GM19328 (cell line): ENCODE results near the gene MAP3K20.
"Not testable (repeated sequence)": the region's sequence is repeated elsewhere in the genome, so short reads cannot be mapped to it uniquely, and the experiment has no call there.

Experiments used
- ATAC-seq: cut with Tn5 transposase; IDR thresholded peaks from one replicate; pipeline ENCODE4 v1.9.1; 2021; ENCODE audit warnings: mild to moderate bottlenecking, moderate library complexity; ENCODE audit not compliant: unreplicated experiment

The MAP3K20 gene

DNA sequence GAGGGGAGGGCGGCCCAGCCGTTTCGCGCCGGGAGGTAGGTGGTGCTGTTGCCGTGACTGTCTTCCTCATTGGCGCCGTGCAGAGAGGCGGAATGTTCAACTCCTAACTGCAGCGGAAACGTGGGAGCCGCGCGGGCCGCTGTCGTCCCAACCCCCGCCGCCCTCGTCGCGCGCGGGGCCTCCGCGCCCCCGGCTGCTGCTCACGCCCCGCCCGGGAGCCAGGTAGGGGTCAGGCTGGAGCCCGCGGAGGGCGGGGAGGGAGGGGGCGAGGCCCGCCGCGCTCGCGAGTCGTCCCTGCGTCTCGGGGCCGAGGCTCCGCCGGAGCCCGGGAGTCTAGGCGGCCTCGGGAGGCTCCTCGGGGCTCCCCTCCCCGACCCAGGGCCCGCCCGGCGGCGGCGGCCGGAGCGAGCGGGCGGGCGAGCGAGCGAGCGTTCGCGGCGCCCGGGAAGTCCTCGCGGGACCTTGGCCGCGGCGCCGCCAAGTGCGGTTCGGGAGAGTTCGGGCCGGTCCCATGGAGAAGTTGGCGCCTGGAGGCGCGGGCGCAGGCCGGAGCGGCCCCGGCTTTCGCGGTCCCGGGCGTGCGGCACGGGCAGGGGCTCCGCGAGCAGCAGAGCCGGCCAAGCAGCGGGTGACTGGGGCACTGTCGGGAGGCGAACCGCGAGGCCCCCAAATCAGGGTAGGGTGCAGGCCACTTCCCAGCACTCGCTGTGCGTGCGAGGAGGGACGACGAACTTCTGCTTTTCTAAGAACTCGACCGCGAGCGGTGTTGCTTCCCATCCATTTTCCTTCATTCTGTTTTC, at the start of gene MAP3K20:
Gene MAP3K20 (plus strand): TSS at position 66 of the 800 bp plus-strand sequence. CDS start 15,186 bp downstream, outside the sequence.
- peak; percentile 52 for ATAC-seq

DNA sequence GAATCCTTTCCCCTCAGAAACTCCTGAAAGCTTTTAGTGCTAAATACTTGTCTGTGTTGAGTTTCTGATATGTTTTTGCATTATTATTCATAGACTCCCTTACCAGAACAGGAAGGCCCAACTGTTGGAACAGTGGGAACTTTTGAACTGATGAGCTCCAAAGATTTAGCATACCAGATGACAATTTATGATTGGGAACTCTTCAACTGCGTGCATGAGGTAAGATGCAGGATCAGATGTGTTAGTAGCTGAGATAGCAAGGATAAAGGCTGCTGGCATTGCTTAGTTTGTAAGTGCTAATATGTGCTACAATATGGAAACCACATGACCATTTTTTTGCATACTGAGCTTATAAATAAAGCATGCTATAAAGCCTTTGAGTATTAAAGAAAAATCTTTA, 49.2 kb upstream of the MAP3K20 start:
- ATAC-seq, result no peak

DNA sequence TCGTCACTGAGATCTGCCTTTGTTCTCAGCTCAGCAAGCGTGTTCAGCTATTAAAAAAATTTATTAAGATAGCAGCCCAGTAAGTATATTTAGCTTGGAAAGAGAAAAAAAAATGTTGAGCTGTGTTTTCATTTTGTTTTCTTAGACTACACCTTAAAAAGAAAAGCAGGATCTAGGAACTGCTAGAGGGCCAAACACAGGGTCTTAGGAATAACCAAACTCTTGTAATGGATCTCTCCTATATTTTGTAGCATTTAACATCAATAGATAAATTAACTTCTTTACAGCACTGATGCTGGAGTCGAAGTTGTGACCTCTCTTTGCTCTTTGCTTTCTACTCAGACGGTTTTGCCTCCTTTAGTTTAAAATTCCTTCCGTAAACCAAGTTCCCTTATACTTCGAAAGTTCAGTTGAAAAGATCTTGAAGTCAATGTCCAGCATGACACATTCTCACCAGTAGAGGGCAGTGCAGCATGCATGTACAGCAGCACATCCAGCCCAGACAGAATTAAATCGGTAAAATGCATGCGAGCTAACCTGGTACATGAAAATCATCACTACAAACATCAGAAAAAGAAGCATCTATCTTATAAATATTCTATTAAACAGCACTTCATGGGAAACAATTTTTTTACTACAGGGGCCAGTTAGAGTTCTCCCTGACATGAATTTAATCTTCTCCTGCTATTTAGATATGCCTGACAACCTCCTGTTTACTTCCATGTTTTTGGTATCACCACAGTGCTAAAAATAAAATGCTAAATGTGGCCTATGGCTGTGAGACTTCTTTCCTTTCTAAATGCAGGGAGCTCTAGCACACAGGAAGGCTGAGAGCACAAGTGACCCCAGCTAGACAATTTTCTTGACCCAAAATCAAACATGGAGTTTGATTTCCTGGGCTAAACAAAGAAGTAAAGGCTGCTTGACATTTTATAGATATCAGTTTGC, 48.2 kb upstream of the MAP3K20 start:
- ATAC-seq, result no peak

DNA sequence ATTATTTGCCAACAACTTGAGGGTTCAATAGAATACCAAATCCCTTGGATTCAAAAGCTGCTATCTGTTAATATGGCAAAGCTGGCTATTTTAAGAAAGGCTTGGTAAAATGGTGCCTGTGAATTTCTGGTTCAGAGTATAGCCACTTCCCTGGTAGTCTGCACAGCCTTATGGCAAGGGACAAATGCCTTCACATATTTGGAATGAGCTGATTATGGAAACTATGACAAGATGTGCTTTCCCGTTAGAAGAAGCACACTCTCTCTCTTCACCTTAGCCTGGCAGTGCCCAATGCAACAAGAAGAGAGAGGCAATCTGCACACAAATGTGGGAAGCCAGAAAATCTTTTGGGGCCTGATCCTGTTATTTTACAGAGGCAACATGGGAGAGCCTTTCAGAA, 47.5 kb upstream of the MAP3K20 start:
- no peak for ATAC-seq

DNA sequence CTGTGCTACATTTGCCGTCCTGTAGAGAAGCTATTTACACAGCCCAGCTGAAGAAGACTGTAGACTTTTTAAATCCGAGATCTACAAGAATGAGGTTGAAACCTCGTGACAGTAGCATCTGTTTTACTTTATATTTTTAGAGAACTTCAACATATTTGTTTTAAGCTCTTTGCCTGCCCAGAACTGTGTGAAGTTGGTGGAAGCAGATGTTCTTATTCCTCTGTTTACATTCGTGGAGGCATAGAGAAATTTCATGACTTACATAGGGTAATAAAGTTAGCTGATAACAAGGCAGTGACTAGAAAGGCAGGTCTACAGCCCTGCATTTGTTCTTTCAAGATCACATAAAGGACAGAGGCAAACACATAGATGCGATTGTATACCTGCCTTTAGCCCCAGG, 47.0 kb upstream of the MAP3K20 start:
- no peak for ATAC-seq

DNA sequence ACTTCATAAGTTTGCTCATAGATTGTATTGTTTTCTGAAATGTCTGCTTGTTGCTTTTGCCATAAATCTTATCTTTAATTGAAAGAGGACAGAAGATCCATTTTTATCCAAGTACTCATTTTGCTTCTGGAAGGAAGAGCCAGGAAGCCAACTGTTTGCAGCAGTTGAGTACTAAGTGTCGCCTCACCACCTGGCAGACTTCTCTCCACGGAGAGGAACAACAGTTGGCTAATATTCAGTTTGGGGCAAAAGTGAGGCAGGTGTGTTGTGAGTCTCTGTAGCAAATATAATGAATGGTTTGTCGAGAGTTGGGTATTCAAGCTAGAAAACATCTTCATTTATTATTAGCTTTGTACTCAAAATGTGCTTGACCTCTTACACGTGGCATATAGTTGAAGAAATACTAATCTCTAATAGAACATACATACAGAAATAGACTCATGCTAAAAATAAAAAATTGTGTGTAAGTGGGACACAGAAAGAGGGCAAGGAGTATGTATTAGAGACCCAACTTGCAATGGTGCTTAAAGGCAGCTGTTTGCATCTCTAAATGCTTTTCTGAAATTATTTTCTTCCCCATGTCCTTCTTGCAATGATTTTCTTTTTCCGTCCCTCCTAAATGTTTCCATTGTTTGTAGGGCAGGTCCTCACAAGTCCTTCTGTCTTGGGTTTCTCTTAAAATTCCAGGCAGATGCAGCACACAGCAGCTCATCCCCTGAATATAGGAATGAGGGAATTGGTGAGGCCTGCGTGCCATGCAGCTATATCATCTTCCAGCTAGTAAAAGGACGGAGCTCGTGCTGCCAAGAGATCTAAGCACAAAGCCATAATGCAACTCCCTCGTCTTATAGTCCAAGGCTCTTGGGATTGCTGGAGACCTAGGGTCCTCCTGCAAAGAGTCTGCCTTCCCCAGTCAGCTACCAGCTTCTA, 44.8 kb upstream of the MAP3K20 start:
- ATAC-seq, result no peak

DNA sequence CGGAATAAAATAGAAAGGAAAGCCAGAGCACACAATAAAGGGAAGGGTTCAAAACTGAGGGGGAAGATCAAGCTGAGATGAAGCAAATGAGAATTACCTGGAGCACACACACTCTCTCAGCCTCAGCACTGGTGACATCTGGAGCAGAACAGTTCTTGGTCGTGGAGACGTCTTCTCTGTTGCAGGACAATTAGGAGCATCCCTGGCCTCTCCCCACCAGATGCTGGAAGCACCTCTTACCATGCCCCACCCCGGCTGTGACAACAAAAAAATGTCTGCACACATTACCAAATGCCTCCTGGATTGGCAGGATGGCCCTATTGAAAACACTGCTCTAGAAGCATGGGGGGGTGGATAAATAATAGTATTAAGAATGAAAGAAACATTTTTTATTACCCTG, 43.6 kb upstream of the MAP3K20 start:
- no peak for ATAC-seq

DNA sequence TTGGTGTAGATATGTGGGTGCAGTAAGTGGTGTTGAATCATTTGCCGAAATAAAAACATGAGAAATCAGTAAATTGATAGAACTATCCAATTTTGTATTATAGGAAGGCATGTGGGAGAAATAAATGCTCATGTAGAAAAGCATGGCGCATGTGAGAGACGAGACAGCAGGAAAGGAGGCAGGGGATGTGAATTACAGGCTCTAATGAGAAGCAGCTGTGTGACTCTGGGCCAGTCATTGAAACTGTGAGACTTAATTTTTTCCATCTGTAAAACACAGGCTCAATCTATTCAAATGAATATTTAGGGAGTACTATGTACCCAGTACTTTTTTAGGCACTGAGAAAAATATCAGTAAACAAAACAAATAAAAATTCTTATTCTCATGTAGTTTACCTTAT, 42.6 kb upstream of the MAP3K20 start:
- ATAC-seq, result no peak

DNA sequence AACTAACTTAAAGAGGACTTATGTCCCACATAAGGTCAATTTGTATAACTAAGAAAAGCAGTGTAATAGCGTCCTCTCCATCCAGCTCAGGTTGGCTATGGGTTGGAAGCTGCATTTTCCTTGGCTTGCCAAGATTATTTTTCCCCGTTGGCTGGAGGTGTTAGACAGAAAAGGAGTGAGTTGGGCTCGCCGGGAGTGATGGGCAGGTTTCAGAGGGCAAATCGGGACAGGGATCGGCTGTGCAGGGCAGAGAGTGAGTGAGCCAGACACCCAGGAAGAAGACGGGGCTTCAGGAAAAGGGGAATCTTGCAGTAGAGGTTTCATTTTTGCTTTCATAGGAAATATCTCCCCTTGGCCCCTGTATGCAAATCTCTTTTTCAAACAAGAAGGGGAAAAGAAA, 41.5 kb upstream of the MAP3K20 start:
- ATAC-seq, result no peak

DNA sequence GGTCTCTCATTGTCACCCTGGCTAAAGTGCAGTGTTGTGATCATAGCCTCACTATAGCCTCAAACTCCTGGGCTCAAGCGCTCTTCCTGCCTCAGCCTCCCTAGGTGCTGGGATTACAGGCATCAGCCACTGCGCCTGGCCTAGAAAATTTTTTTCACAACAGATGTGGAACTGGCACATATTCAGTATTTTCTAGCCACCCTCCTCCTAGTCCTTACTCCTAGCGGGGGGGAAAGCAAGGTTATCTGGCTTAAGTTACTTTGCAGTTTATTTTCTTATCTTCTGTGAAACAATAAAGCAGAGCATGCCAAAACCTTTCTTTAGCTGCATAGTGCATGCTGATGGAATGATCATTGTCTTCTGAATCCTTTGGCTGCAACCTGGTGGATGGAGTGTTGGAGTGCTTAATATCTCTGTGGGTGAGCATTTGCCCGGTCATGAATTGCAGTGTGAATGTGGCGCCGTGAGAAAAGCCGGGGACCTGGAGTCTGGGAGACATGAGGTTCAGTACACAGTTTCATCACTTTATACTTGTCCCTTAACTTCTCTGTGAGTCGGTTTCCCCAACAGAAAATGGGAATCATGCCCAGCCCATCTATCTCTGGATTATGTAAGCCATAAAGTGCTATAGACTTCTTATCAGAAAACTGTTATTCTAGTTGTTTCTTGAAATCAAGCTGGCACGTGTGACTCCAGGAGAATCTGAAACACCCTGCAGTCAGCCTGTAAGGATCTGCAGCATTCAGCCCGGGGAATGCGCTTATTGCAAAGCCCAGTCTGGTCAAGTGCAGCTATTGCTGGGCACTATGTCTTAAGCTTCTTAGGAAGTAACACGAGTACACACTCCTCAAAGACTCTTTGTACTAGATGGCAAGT, 38.2 kb upstream of the MAP3K20 start:
- no peak for ATAC-seq

DNA sequence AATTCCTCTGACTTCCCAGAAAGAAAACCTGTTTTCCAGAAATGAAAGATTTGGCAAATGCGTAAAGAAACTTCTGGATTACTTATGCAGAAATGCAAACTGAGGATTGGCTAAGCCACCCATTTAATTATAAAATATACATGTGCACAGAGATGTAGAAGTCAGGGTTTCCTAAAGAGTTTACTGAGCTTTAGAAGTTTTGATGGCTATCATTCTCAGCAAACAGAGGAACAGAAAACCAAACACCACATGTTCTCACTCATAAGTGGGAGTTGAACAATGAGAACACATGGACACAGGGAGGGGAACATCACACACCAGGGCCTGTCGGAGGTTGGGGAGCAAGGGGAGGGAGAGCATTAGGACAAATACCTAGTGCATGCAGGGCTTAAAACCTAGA, 37.4 kb upstream of the MAP3K20 start:
- not testable (repeated sequence) for ATAC-seq

DNA sequence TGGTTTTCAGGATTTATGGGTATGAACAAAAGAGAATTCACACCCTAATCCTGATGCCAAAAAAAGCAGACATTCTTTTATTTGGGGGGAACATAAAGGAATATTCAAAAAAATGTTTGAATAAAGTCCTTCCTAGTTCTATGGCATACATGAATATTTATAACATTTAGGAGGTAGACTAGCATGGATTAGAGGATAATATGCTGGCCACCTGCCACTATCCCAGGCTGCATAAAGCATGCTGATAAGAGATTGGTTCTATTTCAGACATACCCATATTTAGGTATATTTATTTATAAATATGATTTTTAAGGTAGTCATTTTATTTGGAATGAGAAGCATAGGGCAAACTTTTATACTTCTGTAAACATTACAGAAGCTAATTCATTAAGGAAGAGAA, 34.9 kb upstream of the MAP3K20 start:
- ATAC-seq, result no peak

DNA sequence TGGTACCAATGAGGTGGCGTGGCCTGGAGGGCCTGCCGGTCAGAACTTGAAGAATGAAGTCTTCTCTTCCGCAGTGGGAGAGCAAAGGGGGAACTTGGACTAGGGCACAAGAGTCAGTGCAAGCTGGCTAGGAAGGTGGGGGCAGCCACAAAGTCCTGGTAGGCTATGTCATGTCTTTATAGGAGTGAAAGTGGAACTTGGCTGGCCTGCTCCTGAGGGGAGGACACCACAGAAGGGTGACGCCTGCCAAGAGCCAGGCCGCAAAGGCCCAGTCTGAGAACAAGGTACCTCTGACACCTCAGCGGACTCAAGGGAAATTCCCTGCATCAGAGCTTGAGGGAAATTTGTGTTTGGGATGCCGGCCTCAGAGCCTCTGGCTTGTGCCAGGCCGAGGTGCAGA, 32.2 kb upstream of the MAP3K20 start:
- ATAC-seq, result no peak

DNA sequence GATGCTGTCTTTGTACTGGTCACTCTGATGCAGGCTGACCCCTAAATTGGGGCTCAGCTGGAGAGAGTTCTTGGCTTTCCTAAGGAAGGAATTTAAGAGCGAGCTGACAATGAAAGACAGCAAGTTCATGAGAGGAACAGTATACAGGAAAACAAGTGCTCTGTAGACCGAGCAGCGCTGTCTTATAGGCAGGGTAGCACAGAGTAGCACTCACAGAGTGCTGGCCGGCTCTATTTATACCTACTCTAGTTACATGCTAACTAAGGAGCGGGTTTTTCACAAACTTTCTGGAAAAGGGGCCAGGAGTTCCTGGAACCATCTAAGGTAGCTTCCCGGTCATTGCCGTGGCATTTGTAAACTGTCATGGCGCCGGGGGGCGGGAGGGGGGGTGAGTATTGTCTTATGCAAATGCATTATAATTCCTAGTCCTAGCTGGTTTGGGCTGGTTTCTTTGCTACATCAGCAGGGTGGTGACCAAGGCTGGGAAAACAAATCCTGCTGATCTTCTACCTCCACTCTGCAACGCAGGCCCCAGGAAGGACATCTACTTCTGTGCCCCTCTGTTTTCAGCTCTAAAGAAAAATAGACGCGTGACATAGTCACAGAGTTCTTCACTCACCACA, 31.6 kb upstream of the MAP3K20 start:
- ATAC-seq, result no peak

DNA sequence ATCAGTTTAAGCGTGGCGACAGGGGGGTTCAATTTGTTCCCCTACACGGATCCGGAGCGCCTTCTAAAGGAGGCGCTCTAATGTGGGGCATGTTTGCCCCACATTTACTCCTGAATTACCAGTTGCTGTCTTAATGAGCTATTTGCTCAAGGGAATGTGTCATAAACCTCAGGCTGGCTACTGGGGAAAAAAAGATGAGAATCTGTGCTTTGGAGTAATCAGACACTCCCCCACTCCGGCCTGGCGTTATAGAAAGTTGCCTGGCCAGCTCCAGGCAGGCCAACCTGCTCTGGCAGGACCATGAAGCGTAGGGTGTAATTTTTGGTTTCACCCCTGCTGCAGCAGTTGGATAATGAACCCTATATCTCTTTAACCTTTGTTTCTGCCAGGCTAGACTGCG, 31.0 kb upstream of the MAP3K20 start:
- ATAC-seq, result no peak

DNA sequence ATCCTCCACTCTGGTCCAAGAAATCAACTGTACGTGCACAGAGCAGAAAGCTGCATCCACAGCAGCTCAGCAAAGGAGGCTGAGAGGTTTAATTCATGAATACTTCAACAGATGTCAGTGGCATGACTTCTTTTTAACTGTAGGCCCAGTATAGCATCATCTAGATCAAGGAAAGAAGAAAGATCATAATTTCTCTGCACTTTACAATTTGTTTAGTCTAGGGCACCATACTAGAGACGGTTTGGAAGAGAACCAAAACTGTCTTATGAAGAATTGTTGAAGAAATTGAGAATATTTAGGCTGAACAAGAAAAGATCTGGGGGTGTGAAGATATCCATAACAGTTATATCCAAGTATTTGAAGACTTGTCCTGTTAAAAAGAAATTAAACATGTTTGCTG, 30.5 kb upstream of the MAP3K20 start:
- ATAC-seq, result no peak

DNA sequence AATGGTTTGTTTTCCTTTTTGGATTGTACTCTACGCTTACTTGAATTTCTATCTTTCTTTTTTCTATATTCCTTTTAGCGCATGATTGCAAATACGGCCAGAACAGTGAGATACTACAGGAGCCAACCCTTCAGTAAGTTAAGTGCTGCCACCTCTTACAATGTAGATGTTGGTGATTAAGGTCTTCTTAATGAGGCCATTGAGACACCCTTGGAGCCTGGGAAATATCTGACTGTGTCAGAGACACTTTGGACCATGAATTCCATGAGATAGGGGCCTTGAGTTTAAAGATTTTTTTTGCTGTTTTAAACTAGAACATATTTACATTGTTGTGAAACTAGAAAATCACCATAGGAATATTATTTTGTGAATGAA, 27.1 kb upstream of the MAP3K20 start:
- ATAC-seq, result no peak

DNA sequence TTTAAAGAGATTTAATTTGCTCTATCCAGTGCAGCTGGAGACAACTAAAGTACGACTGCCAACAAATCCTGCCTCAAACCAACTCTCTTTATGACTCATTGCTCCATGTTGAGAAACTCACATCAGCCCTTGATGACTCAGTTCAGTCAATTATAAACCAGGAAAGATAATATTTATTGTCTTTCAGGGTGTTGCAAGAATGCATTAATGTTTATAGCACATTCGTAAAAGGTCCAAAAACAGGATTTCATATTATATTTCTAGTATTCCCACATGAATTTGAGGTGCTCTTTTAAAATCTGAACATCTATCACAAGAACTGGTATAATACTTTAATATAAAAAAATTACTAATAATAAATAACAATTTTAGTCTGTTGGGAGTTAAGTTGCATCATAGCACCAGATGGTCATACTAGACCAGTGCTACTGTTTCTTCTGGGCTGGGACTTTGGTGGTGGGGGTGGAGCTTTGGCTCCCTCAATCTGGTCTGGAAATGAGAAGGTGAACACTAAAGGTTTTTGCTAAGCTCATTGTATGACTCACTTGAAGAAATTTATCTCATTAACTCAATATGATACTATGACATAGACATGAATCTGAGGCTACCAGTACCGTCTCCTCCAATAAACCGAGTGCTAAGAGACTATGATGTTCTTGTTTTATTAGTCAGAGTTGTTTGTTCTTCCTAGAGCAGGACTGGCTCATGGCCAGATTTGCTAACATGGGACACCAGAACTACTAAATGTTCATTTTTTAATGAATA, 26.6 kb upstream of the MAP3K20 start:
- ATAC-seq, result no peak

DNA sequence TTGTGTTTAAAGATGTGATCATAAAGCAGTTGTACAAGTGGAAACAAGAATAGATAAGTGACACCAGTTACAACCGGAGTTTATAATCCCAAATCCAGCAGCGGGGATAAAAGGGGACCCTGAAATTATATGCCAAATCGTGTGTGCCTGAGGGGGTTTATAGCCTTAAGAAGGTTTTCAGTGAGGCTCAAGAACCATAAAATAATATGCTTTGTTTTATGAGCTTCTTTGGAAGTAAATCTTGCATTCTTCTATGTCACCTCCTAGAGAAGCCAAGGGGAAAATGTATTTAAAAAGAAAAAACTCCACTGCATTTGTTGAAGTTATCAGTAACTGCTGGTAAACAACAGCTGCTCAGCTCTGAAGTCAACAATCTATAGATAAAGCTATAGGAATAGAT, 25.8 kb upstream of the MAP3K20 start:
- no peak for ATAC-seq
